Adrenal gland (tissue), 5 donors: ENCODE measurements around the gene ODAD4.

Source experiments
- POLR2A ChIP-seq, 2 donors: fragments of 450-650 bp; IDR thresholded peaks; one replicate each; pipeline ENCODE4 v1.6.1; 2017; ENCODE audit warnings: antibody characterized with exemption in 2 of 2, mild to moderate bottlenecking in 2 of 2, moderate library complexity in 1 of 2
- TF ChIP-seq, protein P1 (sequence below), 6 experiments: fragments of 450-650 bp in 4 of 6; fragments of 200-600 bp in 2 of 6; sonication (generic) in 1 of 6; IDR thresholded peaks; 1 replicate in 5 of 6; 2 replicates in 1 of 6; pipeline versions ENCODE4 v1.5.1 to v1.8.0; 2016 to 2021; ENCODE audit warnings: antibody characterized with exemption in 6 of 6, mild to moderate bottlenecking in 2 of 6, moderate library complexity in 1 of 6
- donor health status: DM: no; HTN: no; CAD: no.

DNA sequence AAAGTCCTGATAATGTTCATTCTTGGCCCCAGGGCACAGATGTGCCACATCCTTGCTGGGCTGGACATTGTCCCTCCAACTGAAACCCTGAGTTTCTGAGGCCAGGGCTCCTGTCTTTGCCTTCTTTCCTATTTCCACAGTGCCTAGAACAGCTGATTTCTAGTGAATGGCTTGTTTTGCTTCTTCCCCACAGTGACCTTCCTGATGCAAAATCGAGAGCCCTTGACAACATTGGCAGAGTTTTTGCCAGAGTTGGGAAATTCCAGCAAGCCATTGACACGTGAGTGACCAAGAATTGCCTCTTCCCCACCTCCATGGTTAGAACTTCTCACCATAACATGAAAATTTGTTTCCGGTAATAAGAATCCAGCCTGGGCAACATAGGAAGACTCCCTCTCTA is 14.5 kb downstream of the ODAD4 start:
- TF ChIP-seq POLR2A (IDR thresholded peaks at IDR 0.05), result no peak
- TF ChIP-seq, protein P1, sequence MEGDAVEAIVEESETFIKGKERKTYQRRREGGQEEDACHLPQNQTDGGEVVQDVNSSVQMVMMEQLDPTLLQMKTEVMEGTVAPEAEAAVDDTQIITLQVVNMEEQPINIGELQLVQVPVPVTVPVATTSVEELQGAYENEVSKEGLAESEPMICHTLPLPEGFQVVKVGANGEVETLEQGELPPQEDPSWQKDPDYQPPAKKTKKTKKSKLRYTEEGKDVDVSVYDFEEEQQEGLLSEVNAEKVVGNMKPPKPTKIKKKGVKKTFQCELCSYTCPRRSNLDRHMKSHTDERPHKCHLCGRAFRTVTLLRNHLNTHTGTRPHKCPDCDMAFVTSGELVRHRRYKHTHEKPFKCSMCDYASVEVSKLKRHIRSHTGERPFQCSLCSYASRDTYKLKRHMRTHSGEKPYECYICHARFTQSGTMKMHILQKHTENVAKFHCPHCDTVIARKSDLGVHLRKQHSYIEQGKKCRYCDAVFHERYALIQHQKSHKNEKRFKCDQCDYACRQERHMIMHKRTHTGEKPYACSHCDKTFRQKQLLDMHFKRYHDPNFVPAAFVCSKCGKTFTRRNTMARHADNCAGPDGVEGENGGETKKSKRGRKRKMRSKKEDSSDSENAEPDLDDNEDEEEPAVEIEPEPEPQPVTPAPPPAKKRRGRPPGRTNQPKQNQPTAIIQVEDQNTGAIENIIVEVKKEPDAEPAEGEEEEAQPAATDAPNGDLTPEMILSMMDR (IDR thresholded peaks at IDR 0.05), result no peak
